ENCODE results near the gene MAD2L1BP.

GRCh38 chr6:43669050-43669921 is 33.6 kb downstream of the MAD2L1BP start:
- TF ChIP-seq CTCF (IDR thresholded peaks at IDR 0.05 in 2 of 3, conservative IDR thresholded peaks at IDR 0.05 in 1 of 3; ENCODE audit: borderline replicate concordance in 1 of 3, insufficient read depth in 1 of 3, low read depth in 2 of 3, low read length in 2 of 3) (no peak), SP1 (IDR thresholded peaks at IDR 0.05; ENCODE audit: low read depth) (no peak), MAX (IDR thresholded peaks at IDR 0.05) (no peak), SIN3A (IDR thresholded peaks at IDR 0.05; ENCODE audit: low read depth) (no peak), POLR2A (IDR thresholded peaks at IDR 0.05; ENCODE audit: borderline replicate concordance, extremely low read depth, insufficient read depth, insufficient read length) (no peak), POLR2AphosphoS5 (IDR thresholded peaks at IDR 0.05; ENCODE audit: low read depth, low read length) (no peak), RAD21 (IDR thresholded peaks at IDR 0.05; ENCODE audit: low read depth) (no peak), TCF7L2 (IDR thresholded peaks at IDR 0.05; ENCODE audit: borderline replicate concordance, extremely low read depth, insufficient read depth, insufficient read length) (no peak), EZH2 (IDR thresholded peaks at IDR 0.05) (no peak)
